SK-N-SH treated with all-trans-retinoic acid at 6 μM for 48 hours (cell line): ENCODE results near the gene MBD3L1.

Experiments used
- RARB ChIP-seq: fragments of 250-450 bp; sonication (Bioruptor Pico); IDR thresholded peaks from 2 replicates; pipeline ENCODE4 v1.8.0; 2021; ENCODE audit warnings: mild to moderate bottlenecking, moderate library complexity
- TCF4 ChIP-seq: fragments of 250-450 bp; sonication (Bioruptor Pico); IDR thresholded peaks from 2 replicates; pipeline ENCODE4 v1.8.0; 2021; ENCODE audit warnings: mild to moderate bottlenecking, moderate library complexity, borderline replicate concordance
- ZNF565 ChIP-seq: fragments of 450-650 bp; formaldehyde crosslinking; conservative IDR thresholded peaks from 2 replicates; pipeline ENCODE4 v1.5.0; 2020; ENCODE audit warnings: low read depth, mild to moderate bottlenecking, moderate library complexity
- ZNF70 ChIP-seq: fragments of 450-650 bp; formaldehyde crosslinking; IDR thresholded peaks from 2 replicates; pipeline ENCODE4 v1.5.0; 2020; ENCODE audit warnings: mild to moderate bottlenecking, moderate library complexity
- TF ChIP-seq, protein P1 (sequence below): fragments of 250-450 bp; sonication (Bioruptor Pico); IDR thresholded peaks from 2 replicates; pipeline ENCODE4 v1.8.0; 2020; ENCODE audit warnings: mild to moderate bottlenecking, moderate library complexity, borderline replicate concordance

DNA sequence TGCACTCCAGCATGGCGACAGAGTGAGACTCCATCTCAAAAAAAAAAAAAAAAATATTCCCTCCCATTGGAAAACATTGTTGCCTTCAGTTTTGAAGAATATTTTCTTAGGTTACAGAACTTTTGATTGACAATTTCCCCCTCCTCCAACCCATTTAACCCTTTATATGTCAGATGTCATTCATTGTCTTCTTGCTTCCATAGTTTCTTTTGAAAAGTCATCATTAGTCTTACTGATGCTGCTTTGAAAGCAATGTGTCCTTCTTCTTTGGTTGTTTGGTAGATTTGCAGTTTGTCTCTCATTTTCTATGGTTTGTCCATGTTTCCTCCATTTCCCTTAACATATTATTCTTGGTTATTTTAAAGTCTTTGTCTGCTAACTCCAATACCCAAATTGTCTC, 25.5 kb upstream of the MBD3L1 start:
- TF ChIP-seq TCF4 = no peak
- TF ChIP-seq ZNF565 (CRISPR knock-in tag) = no peak
- no peak for TF ChIP-seq RARB (CRISPR knock-in tag)
- TF ChIP-seq, protein P1, sequence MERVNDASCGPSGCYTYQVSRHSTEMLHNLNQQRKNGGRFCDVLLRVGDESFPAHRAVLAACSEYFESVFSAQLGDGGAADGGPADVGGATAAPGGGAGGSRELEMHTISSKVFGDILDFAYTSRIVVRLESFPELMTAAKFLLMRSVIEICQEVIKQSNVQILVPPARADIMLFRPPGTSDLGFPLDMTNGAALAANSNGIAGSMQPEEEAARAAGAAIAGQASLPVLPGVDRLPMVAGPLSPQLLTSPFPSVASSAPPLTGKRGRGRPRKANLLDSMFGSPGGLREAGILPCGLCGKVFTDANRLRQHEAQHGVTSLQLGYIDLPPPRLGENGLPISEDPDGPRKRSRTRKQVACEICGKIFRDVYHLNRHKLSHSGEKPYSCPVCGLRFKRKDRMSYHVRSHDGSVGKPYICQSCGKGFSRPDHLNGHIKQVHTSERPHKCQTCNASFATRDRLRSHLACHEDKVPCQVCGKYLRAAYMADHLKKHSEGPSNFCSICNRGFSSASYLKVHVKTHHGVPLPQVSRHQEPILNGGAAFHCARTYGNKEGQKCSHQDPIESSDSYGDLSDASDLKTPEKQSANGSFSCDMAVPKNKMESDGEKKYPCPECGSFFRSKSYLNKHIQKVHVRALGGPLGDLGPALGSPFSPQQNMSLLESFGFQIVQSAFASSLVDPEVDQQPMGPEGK (CRISPR knock-in tag) = no peak
- no peak for TF ChIP-seq ZNF70 (CRISPR knock-in tag)
